SK-N-SH (cell line): ENCODE results near the gene NSMCE4A. TPM values are rescaled to one million over a fixed set of nuclear protein-coding genes. Genes with fewer than 3 reads are reported as not detected.

Experiments
- CTCF ChIA-PET: fragments of 300-600, 350-600 bp; formaldehyde crosslinking; extraction: SDS; loops from one replicate; lab custom pipeline; 2021; lab: Yijun Ruan, JAX
- POLR2A ChIA-PET: fragments of 350-600 bp; sonication (Branson Sonifier 250); formaldehyde crosslinking; extraction: SDS; loops from one replicate; lab custom pipeline; 2020; ENCODE audit warnings: antibody characterized with exemption, inconsistent platforms; lab: Yijun Ruan, JAX
- DNase-seq: peaks from one replicate; pipeline ENCODE4 v3.0.0; 2012
- H2AFZ ChIP-seq: fragments of 200-600 bp; sonication (generic); 2 replicates; pipeline ENCODE4 v1.8.1; 2016; ENCODE audit warnings: antibody characterized with exemption, mild to moderate bottlenecking, low read depth
- H3F3A ChIP-seq: fragments of 200-600 bp; sonication (generic); replicated peaks from 2 replicates; pipeline ENCODE3; 2016; ENCODE audit warnings: antibody characterized with exemption, mild to moderate bottlenecking; ENCODE audit not compliant: insufficient read depth
- H3K27ac ChIP-seq, 2 experiments: fragments of 200-500 bp in 1 of 2; fragments of 200-600 bp in 1 of 2; sonication (Bioruptor generic) in 1 of 2; sonication (generic), shearing (Covaris generic) in 1 of 2; 2 replicates each; pipeline versions ENCODE4 v1.5.1 to v1.6.1; 2014 to 2016; ENCODE audit warnings: low read depth in 2 of 2, inconsistent platforms in 1 of 2, low read length in 1 of 2, mild to moderate bottlenecking in 1 of 2, mixed read lengths in 1 of 2
- H3K27me3 ChIP-seq: fragments of 200-600 bp; sonication (generic), shearing (Covaris generic); 2 replicates; pipeline ENCODE4 v1.6.1; 2016; ENCODE audit warnings: mixed run types; ENCODE audit not compliant: insufficient read depth
- H3K36me3 ChIP-seq, 2 experiments: fragments of 200-500 bp in 1 of 2; fragments of 200-600 bp in 1 of 2; sonication (Bioruptor generic) in 1 of 2; sonication (generic) in 1 of 2; replicated peaks in 1 of 2; 2 replicates each; pipeline versions ENCODE3 to v1.5.1; 2014 to 2016; ENCODE audit warnings: low read length in 1 of 2, mild to moderate bottlenecking in 1 of 2; ENCODE audit not compliant: insufficient read depth in 2 of 2, control insufficient read depth in 1 of 2
- H3K4me1 ChIP-seq, 2 experiments: fragments of 200-500 bp in 1 of 2; fragments of 200-600 bp in 1 of 2; sonication (Bioruptor generic) in 1 of 2; sonication (generic), shearing (Covaris generic) in 1 of 2; 2 replicates each; pipeline versions ENCODE4 v1.5.1 to v1.6.1; 2014 to 2016; ENCODE audit warnings: low read depth in 1 of 2, low read length in 1 of 2, mixed run types in 1 of 2; ENCODE audit not compliant: insufficient read depth in 2 of 2, control insufficient read depth in 1 of 2
- H3K4me2 ChIP-seq: fragments of 200-600 bp; sonication (generic), shearing (Covaris generic); 2 replicates; pipeline ENCODE4 v1.6.1; 2017; ENCODE audit warnings: mixed run types
- H3K4me3 ChIP-seq, 2 experiments: fragments of 200-500 bp in 1 of 2; fragments of 200-600 bp in 1 of 2; sonication (Bioruptor generic) in 1 of 2; sonication (generic), shearing (Covaris generic) in 1 of 2; 2 replicates each; pipeline versions ENCODE4 v1.5.1 to v1.8.1; 2014 to 2016; ENCODE audit warnings: low read depth in 2 of 2, inconsistent platforms in 1 of 2, low read length in 1 of 2, mild to moderate bottlenecking in 1 of 2, mixed read lengths in 1 of 2, moderate library complexity in 1 of 2
- H3K79me2 ChIP-seq: fragments of 200-600 bp; sonication (generic); 2 replicates; pipeline ENCODE4 v1.8.1; 2017; ENCODE audit warnings: mild to moderate bottlenecking; ENCODE audit not compliant: insufficient read depth
- H3K9ac ChIP-seq: fragments of 200-600 bp; sonication (generic); 2 replicates; pipeline ENCODE4 v1.6.1; 2017; ENCODE audit warnings: mixed run types
- H3K9me2 ChIP-seq: fragments of 200-600 bp; sonication (generic); 2 replicates; pipeline ENCODE4 v1.6.1; 2017; ENCODE audit warnings: mixed run types
- H3K9me3 ChIP-seq: fragments of 200-600 bp; sonication (generic); 2 replicates; pipeline ENCODE4 v1.6.1; 2017; ENCODE audit warnings: mixed run types, mild to moderate bottlenecking, moderate library complexity
- H4K20me1 ChIP-seq: fragments of 200-600 bp; sonication (generic); 2 replicates; pipeline ENCODE4 v1.6.1; 2017; ENCODE audit warnings: mild to moderate bottlenecking, mixed run types; ENCODE audit not compliant: insufficient read depth
- ELF1 ChIP-seq: IDR thresholded peaks from 2 replicates; pipeline ENCODE4 v1.4.0; 2012
- EP300 ChIP-seq, 2 experiments: IDR thresholded peaks; 2 replicates each; pipeline versions ENCODE4 v1.4.0 to v1.6.1; 2012; ENCODE audit warnings: borderline replicate concordance in 1 of 2, low read depth in 1 of 2, low read length in 1 of 2
- EZH2phosphoT487 ChIP-seq: fragments of 200-600 bp; sonication (generic); IDR thresholded peaks from 2 replicates; pipeline ENCODE4 v1.6.1; 2017; ENCODE audit warnings: low read depth, mixed run types, mild to moderate bottlenecking, antibody characterized with exemption, moderate library complexity, borderline replicate concordance
- GABPA ChIP-seq: IDR thresholded peaks from 2 replicates; pipeline ENCODE4 v1.4.0; 2012; ENCODE audit warnings: low read depth, mild to moderate bottlenecking
- PBX3 ChIP-seq: IDR thresholded peaks from 2 replicates; pipeline ENCODE4; 2012
- RAD21 ChIP-seq: IDR thresholded peaks from 2 replicates; pipeline ENCODE4 v1.6.1; 2012; ENCODE audit warnings: mild to moderate bottlenecking, low read length
- RFX5 ChIP-seq: IDR thresholded peaks from 2 replicates; pipeline ENCODE4 v1.6.1; 2012; ENCODE audit warnings: mild to moderate bottlenecking, improper control_type of control experiment, low read length
- SIN3A ChIP-seq: IDR thresholded peaks from 2 replicates; pipeline ENCODE4 v1.6.1; 2012; ENCODE audit warnings: low read depth, mild to moderate bottlenecking, low read length, moderate library complexity, borderline replicate concordance
- TAF1 ChIP-seq: IDR thresholded peaks from 2 replicates; pipeline ENCODE4 v1.6.1; 2012; ENCODE audit warnings: low read depth, mild to moderate bottlenecking, low read length, moderate library complexity, borderline replicate concordance
- YY1 ChIP-seq: IDR thresholded peaks from 2 replicates; pipeline ENCODE4 v1.4.0; 2012; ENCODE audit warnings: low read depth, mild to moderate bottlenecking
- WGBS: methylation state at CpG from one replicate; pipeline ENCODE4 v1.1.6; 2017; ENCODE audit warnings: low lambda C conversion rate; 5-methylcytosine and 5-hydroxymethylcytosine counted together
- polyA plus RNA-seq, 3 experiments: library from polyadenylated mRNA; depleted of rRNA; stranded (reverse); fragments of >200 nt; gene quantifications; 2 replicates each; pipeline ENCODE4 v1.2.3, GENCODE V29; 2012
- TF ChIP-seq, protein P1 (sequence below): IDR thresholded peaks from 2 replicates; pipeline ENCODE4 v1.6.1; 2012; ENCODE audit warnings: mild to moderate bottlenecking, low read depth, low read length, moderate library complexity

Gene NSMCE4A
- polyA plus RNA-seq, 1 of the 3 experiments (the other 2 are of a cell fraction) = 28.5 TPM

DNA sequence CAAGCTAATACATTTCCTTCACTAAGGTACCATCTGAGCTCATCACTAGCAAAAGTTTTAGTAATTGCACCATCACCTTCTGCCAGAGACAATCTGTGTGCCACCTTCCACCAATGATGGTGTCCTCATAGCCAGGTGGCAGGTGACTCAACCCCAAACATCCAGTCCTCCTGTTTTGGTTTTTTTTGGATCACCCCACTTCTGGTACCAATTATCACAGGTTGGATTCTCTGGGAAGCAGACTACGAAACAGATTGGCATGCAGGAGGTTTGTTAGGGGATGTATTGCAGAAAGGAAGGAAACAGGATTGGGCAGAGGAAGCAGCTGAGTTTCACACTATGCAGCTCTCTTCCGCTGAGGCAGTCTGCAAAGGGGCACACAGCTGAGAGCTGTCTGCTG lies 9.4 kb upstream of the NSMCE4A start:
- H3K79me2 ChIP-seq = no peaks in the 10 kb centered on the region
- DNase-seq = no peak

GRCh38 chr10:121983852-121984251 lies 8.8 kb upstream of the NSMCE4A start:
- Histone ChIP-seq H3K4me2 (no peak overlapping the region), H3K9me2 (no peaks in the 10 kb centered on the region), H3K36me3 (no peaks in the 10 kb centered on the region), H3K9me3 (peaks cover 7% of the 10 kb centered on the region; the same call in 1 of the 2 replicates), H3K9ac (no peak overlapping the region), H4K20me1 (no peaks in the 10 kb centered on the region), H3K4me1 (no peaks in the 10 kb centered on the region), H3K27me3 (no peaks in the 10 kb centered on the region), H3K27ac (no peak overlapping the region), H3K4me3 (no peak overlapping the region), H3F3A (no peaks in the 10 kb centered on the region), H3K79me2 (no peaks in the 10 kb centered on the region), H2AFZ (no peak overlapping the region)
- DNase-seq = no peak
- POLR2A ChIA-PET = no interaction called here
- CTCF ChIA-PET = interaction anchor here (1.2 kb wide), 1 partner anchor 8 kb away, joined by 3 read pairs; no protein-coding TSS in a partner anchor
- TF ChIP-seq, protein P1, sequence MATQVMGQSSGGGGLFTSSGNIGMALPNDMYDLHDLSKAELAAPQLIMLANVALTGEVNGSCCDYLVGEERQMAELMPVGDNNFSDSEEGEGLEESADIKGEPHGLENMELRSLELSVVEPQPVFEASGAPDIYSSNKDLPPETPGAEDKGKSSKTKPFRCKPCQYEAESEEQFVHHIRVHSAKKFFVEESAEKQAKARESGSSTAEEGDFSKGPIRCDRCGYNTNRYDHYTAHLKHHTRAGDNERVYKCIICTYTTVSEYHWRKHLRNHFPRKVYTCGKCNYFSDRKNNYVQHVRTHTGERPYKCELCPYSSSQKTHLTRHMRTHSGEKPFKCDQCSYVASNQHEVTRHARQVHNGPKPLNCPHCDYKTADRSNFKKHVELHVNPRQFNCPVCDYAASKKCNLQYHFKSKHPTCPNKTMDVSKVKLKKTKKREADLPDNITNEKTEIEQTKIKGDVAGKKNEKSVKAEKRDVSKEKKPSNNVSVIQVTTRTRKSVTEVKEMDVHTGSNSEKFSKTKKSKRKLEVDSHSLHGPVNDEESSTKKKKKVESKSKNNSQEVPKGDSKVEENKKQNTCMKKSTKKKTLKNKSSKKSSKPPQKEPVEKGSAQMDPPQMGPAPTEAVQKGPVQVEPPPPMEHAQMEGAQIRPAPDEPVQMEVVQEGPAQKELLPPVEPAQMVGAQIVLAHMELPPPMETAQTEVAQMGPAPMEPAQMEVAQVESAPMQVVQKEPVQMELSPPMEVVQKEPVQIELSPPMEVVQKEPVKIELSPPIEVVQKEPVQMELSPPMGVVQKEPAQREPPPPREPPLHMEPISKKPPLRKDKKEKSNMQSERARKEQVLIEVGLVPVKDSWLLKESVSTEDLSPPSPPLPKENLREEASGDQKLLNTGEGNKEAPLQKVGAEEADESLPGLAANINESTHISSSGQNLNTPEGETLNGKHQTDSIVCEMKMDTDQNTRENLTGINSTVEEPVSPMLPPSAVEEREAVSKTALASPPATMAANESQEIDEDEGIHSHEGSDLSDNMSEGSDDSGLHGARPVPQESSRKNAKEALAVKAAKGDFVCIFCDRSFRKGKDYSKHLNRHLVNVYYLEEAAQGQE = no peak
- no peak for TF ChIP-seq RFX5
- TF ChIP-seq YY1 = no peak
- no peak for TF ChIP-seq EZH2phosphoT487
- WGBS = 45% methylated on average over 5 of the region's 5 CpGs

More for the DNA sequence above, 9.4 kb upstream of the NSMCE4A start:
- POLR2A ChIA-PET = no interaction called here
- 35% methylated on average over 2 of the region's 2 CpGs for WGBS
- Histone ChIP-seq H3K9ac (no peak overlapping the region), H3F3A (no peaks in the 10 kb centered on the region), H3K4me1 (no peaks in the 10 kb centered on the region), H3K4me3 (no peak overlapping the region), H3K36me3 (no peaks in the 10 kb centered on the region), H3K27ac (no peak overlapping the region), H3K9me2 (no peaks in the 10 kb centered on the region), H3K27me3 (no peaks in the 10 kb centered on the region), H3K9me3 (peaks cover 7% of the 10 kb centered on the region; the same call in 1 of the 2 replicates), H4K20me1 (no peaks in the 10 kb centered on the region), H2AFZ (no peak overlapping the region), H3K4me2 (no peak overlapping the region)
- CTCF ChIA-PET = interaction anchor here (0.6 to 1.2 kb wide), 2 partner anchors 9 to 21 kb away, joined by 3 read pairs; no protein-coding TSS in a partner anchor
- TF ChIP-seq EP300 (IDR thresholded peaks at IDR 0.05; ENCODE audit: borderline replicate concordance in 1 of 2, low read depth in 1 of 2, low read length in 1 of 2) (no peak), RFX5 (no peak)

DNA sequence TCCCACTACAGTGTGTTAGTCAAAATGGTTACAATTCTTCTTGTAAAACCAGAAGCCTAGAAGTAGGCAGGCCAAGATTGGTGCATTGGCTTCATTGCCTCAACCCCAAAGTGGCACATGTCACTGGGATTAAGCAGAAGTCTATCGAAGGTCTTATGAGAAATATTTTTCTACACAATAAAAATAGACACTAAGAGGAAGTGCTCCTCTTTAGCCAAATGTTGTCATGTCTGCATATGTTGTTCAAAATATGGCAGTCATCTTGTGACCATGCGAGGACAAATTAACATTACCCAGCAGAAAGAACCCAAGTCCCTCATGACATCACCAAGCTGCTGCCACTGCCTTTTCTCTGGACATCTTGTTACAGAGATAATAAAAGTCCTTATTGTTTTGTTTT lies 6.3 kb upstream of the NSMCE4A start:
- ChIA-PET POLR2A (no interaction called here), CTCF (no interaction called here)
- no peaks in the 10 kb centered on the region for H4K20me1 ChIP-seq
- TF ChIP-seq GABPA = no peak
- TF ChIP-seq SIN3A = no peak
- TF ChIP-seq TAF1 = no peak
- no peak for TF ChIP-seq RAD21
- no peak for TF ChIP-seq PBX3
- TF ChIP-seq RFX5 = no peak
- no peak for TF ChIP-seq EP300 (IDR thresholded peaks at IDR 0.05; ENCODE audit: borderline replicate concordance in 1 of 2, low read depth in 1 of 2, low read length in 1 of 2)
- TF ChIP-seq ELF1 = no peak
- TF ChIP-seq, all 33 proteins: peak for 0
- Histone ChIP-seq H3K4me3 (no peak overlapping the region), H3K9ac (no peak overlapping the region), H3K27me3 (no peaks in the 10 kb centered on the region), H3K79me2 (no peaks in the 10 kb centered on the region), H3K4me1 (no peaks in the 10 kb centered on the region), H3K4me2 (no peak overlapping the region), H2AFZ (no peak overlapping the region), H3K9me2 (no peaks in the 10 kb centered on the region), H3K27ac (no peak overlapping the region), H3K9me3 (peaks cover 7% of the 10 kb centered on the region; the same call in 1 of the 2 replicates), H3K36me3 (no peaks in the 10 kb centered on the region), H3F3A (no peaks in the 10 kb centered on the region)
- 65% methylated on average over 2 of the region's 2 CpGs for WGBS
- DNase-seq = no peak
